GM21381 (cell line): Measurements from ENCODE around the gene CDH2.

Experiments used
- ATAC-seq: cut with Tn5 transposase; IDR thresholded peaks from one replicate; pipeline ENCODE4 v1.9.1; 2021; ENCODE audit warnings: mild to moderate bottlenecking, moderate library complexity; ENCODE audit not compliant: unreplicated experiment

The CDH2 gene

DNA sequence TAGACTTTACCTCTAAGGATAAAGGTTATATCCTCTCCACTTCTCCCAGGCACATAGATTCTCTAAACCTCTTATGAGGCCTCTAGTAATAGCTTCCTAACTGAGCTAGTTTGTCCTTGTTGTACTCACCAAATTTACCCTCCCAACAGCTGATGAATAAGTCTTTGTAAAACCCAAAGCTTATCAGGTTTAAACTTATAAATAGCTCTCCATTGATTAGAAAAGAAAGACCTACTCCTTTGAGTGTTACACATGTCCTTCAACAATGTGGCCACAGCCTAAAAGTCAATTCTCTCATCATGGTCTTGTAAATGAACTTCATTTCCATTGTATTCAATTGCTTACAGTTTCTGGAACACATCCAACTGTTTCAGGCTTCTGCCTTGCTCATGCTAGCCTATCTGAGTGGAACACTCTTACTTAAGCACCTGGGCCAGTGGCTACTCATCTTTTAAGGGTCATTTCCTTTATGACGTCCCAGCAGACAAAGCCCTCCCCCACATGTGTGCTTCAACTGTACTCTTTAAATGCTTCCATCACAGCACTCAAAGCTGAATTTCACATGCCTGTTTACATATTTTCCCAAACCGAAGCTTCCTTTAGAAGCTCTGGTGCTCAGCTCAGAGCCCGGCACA lies 131.6 kb downstream of the CDH2 start:
- no peak for ATAC-seq

DNA sequence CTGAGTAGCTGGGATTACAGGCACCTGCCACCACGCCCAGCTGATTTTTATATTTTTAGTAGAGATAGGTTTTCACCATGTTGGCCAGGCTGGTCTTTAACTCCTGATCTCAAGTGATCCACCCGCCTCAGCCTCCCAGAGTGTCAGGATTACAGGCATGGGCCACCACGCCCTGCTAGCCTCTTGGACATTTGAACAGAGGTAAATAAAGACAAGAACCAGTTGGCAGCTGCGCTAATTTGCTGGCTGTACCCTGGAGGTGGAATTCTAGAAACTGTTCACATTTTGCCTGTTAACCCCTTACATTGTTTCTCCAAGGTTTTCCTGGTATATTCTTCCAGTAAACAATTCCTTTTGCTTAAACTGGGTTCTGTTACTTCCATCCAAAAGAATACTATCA lies 132.9 kb downstream of the CDH2 start:
- ATAC-seq, result no peak

- no peak for ATAC-seq
Measured at GRCh38 chr18:28043631-28044030, 133.3 kb downstream of the CDH2 start.

DNA sequence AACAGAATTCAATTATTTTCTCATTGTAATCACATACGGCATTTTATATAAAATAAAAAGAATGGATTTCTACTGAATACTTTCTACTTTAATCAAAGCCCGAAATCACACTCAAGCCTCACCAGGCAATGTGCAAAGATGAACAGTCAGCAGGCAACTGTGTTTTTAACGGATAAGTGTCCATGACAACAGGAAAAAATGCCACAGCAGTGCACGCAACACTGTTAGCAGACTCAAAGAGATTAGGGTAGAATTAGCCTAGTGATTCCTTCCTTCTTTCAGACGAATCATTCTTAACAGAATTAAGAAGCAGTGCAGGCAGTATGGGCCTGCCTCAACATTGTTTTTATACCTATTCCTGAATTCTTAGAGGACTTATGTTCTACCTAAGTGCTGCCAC lies 135.6 kb downstream of the CDH2 start:
- ATAC-seq, result no peak

GRCh38 chr18:28040716-28041115 lies 136.2 kb downstream of the CDH2 start:
- ATAC-seq, result no peak

GRCh38 chr18:28040211-28040610 lies 136.7 kb downstream of the CDH2 start:
- no peak for ATAC-seq

DNA sequence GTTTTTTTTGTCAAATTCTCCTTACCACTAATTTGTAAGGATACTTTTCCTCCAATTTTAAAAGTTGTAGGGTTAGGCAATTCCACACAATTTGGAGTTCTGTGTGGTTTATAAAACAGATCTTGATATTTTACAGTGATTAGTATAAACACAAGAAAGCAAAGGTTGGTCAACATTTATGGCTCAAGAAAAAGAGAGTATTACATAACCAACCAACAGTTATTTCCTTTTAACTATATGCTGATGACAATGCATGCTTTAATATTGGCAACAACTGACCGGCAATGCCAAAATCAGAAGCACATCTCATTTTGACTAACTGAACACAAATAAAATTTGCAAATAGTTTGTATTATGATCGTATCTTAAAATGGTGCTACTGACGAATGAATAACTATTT lies 137.2 kb downstream of the CDH2 start:
- ATAC-seq, result no peak

DNA sequence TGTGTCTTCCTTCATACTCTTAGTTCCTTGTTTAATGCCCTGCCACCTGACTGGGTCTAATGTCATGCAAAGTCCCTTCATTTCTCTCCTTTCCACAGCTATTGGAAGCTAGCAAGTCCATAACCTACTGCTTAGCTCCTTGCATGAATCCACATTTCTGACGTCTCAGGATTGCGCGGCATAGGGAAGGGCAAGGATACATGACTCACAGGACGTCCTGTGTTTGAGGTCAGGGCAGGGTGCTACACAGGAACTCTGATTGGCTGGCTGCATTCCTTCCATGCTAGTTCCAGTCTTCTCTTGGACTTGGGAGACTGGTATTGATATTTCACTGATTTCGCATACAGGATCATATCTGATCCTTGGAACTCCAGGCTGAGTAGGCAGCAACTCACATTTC lies 137.9 kb downstream of the CDH2 start:
- ATAC-seq, result no peak

GRCh38 chr18:28036488-28036887 lies 140.4 kb downstream of the CDH2 start:
- ATAC-seq, result no peak

- no peak for ATAC-seq
Measured at GRCh38 chr18:28034567-28034966, 142.4 kb downstream of the CDH2 start.

DNA sequence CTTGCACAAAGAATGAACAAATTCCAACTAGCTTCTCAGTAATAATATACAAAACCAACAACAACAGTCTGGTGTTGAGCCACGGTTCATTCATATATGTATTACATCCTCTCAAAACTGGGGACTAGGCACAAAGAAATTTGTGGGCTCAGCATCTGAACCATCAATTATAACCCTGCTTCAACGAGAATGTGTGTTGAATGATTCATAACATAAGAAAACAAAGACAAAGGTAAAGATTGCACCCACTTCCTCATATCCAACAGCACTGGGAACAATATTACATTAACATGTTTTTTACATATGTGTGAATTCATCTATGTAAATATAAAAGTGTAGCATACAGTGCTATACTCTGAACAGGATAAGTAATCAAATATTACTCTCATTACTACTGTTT lies 144.8 kb downstream of the CDH2 start:
- ATAC-seq, result no peak

GRCh38 chr18:28030458-28030857 lies 146.5 kb downstream of the CDH2 start:
- no peak for ATAC-seq

DNA sequence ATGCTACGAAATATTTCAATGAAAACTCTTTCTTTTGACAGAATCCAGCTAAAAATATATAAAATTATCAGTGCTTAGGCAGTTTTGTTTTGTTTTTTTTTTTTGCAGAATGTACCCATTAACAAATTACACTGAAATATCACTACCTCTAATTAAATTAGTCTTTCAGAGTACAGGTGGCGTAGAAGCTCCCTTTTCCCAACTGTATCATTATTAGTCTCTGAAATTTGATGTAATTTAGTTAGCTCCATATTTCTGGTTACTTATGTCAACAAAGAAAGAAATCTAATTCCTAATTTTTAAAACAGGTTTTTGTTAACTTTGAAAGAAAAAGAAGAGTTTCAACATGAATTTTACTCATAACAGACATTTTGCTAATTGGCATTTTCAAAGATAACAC lies 149.2 kb downstream of the CDH2 start:
- ATAC-seq, result no peak

GRCh38 chr18:28019425-28020108 lies 157.4 kb downstream of the CDH2 start:
- ATAC-seq, result no peak

DNA sequence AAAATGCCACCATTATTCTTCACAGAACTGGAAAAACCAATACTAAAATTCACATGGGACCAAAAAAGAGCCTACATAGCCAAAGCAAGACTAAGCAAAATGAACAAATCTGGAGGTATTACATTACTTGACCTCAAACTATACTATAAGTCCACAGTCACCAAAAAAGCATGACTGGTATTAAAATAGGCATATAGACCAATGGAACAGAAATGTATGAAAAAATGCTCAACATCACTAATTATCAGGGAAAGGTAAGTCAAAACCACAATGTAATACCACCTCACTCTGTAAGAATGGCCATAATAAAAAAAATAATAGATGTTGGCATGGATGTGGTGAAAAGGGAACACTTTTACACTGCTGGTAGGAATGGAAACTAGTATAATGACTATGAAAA lies 158.6 kb downstream of the CDH2 start:
- ATAC-seq, result no peak

DNA sequence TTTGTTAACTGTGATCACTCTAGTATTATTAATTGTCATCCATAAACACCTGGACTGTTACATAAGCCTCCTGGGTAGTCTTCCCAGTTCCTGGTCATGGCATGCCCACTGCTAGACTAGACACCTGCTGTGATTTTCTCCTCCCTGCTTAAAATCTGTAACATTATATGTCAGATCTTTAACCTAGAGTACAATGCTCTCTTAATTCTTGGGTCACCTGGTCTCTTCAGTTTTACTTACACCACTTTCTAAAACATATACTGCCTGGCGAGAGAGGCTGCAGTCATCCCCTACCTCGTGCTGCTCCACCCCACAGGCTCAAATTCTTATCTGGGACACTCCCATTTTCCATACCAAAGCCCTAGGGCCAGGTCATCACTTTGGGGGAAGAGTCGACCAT lies 161.3 kb downstream of the CDH2 start:
- no peak for ATAC-seq

- ATAC-seq, result no peak
Measured at GRCh38 chr18:28013066-28013465, 163.9 kb downstream of the CDH2 start.

DNA sequence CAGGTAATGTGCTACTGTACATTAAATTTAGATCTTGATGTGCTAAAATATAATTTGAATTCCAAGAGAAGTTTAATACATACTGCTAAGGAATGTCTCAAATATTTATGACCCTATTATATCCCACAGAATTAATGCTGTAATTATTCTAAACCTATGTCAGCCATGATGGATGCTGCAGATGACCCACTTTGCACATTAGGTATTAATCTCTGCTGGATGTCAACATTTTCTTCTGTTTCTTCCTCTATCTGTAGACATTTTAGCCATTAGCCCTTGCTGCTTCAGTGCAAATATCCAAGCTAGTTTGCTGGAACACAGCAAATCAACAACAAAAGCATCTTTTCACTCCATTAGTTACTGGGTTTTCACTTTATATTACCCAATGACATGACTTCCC lies 164.6 kb downstream of the CDH2 start:
- no peak for ATAC-seq

- ATAC-seq, result no peak
Measured at GRCh38 chr18:28009589-28009988, 167.3 kb downstream of the CDH2 start.

- ATAC-seq, result no peak
Measured at GRCh38 chr18:28007841-28008240, 169.1 kb downstream of the CDH2 start.

DNA sequence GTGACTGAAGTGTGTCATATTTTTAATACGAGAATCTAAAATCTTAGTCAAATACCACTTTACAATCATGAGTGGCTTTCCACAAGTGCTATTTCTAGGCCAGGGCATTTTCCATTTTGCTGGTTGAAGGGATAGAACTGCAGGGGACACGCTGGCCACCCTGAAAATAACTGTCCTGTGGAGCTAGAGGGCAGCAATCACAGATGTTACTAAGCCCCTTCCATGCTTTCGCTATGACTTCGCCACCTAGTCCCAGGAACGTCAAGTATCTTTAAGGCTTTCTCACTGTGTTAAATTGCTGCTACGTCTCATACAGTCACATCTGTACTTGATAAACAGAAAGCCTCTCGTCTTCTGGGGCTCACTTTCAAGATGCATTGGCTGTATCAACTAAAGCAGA lies 171.8 kb downstream of the CDH2 start:
- no peak for ATAC-seq

DNA sequence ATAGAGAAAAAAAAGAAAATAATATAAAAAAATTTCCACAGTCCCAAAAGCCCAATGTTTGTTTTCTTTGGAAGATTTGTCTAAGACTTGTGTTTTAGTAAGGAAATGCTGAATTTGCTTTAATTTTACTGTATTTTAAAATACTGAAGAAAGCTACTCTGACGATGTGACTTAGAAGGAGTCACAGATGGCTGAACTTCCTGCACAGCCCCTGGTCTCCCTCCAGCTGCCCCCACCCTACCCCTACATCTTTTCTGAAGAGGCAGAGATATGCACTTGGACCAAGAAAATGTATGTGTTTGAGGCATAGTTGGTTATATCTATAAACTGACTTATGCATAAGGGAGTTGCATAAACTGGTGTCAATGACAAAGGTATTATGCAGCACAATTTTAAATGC lies 172.3 kb downstream of the CDH2 start:
- ATAC-seq, result no peak

- ATAC-seq, result no peak
Measured at GRCh38 chr18:28003451-28003850, 173.5 kb downstream of the CDH2 start.
